ENCODE data around the gene SPATS2L. TPM values are rescaled to one million over a fixed set of nuclear protein-coding genes. Genes with fewer than 3 reads are reported as not detected.

The SPATS2L gene
- total and polyA plus RNA-seq, 2 of the 13 experiments (the other 11 are each of a cell fraction or from before 2014, with no cell fraction given), result 154 to 212 TPM

DNA sequence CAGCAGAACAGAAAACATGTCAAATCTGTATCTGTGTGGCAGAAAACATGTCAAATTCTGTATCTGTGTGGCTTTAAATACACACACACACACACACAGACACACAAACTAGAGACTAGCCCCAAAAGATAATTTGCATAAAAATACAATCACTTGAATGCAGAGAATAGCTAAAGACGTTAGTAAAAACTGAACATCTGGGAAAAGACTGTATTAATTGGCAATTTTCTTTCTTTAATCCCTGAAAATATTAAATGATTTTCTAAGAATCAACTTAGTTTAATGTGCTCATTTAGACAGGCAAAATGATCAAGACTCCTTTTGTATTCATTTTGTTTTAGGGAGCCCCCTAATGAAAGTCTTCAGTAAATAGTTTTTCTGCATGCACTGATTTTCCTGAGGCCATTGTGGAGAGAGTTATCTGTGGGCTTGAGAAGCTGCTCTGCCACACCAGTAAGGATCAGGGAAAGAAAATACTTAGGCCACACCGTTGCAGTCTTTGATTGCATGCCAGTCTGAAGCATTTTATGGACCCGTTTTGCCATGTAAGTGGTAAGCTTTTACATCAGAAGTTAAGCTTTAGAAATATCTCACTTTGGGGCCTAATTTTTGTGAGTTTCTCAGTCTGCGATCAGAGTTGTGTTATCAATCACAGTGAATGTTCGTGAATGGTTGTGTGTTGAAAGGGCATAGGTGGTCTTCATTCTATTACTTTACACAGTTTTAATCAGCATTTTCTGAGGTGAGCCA is 2.2 kb downstream of the SPATS2L start (continued):
- TF ChIP-seq ZNF232 (CRISPR knock-in tag; IDR thresholded peaks at IDR 0.05; ENCODE audit: borderline replicate concordance) (peak; percentile 59; the same call in 1 of the 2 replicates), TAF1 (CRISPR knock-in tag; IDR thresholded peaks at IDR 0.05) (0 out of 2 replicates have a peak, but pooled peaks have one; percentile 28), SOX5 (CRISPR knock-in tag; IDR thresholded peaks at IDR 0.05; ENCODE audit: borderline replicate concordance) (no peak), ZNF343 (CRISPR knock-in tag; IDR thresholded peaks at IDR 0.05) (no peak), ZNF543 (CRISPR knock-in tag; IDR thresholded peaks at IDR 0.05) (no peak), GPN1 (CRISPR knock-in tag; IDR thresholded peaks at IDR 0.05; ENCODE audit: borderline replicate concordance) (no peak), ZNF12 (CRISPR knock-in tag; IDR thresholded peaks at IDR 0.05) (no peak), TEAD2 (CRISPR knock-in tag; IDR thresholded peaks at IDR 0.05) (0 out of 2 replicates have a peak, but pooled peaks have one; percentile 38), SIX4 (CRISPR knock-in tag; IDR thresholded peaks at IDR 0.05) (peak; percentile 34; the same call in 1 of the 2 replicates), STAG1 (CRISPR knock-in tag; IDR thresholded peaks at IDR 0.05) (peak; percentile 11; the same call in 1 of the 2 replicates), ZFP37 (CRISPR knock-in tag; IDR thresholded peaks at IDR 0.05; ENCODE audit: borderline replicate concordance) (no peak), MEF2D (CRISPR knock-in tag; IDR thresholded peaks at IDR 0.05) (no peak), ZBTB20 (CRISPR knock-in tag; IDR thresholded peaks at IDR 0.05; ENCODE audit: borderline replicate concordance, low read depth) (no peak), SIX1 (CRISPR knock-in tag; IDR thresholded peaks at IDR 0.05; ENCODE audit: borderline replicate concordance) (no peak), MXI1 (IDR thresholded peaks at IDR 0.05; ENCODE audit: borderline replicate concordance, low read depth, low read length) (no peak), ZFY (CRISPR knock-in tag; IDR thresholded peaks at IDR 0.05) (0 out of 2 replicates have a peak, but pooled peaks have one; percentile 14)
- TF ChIP-seq, protein P1, sequence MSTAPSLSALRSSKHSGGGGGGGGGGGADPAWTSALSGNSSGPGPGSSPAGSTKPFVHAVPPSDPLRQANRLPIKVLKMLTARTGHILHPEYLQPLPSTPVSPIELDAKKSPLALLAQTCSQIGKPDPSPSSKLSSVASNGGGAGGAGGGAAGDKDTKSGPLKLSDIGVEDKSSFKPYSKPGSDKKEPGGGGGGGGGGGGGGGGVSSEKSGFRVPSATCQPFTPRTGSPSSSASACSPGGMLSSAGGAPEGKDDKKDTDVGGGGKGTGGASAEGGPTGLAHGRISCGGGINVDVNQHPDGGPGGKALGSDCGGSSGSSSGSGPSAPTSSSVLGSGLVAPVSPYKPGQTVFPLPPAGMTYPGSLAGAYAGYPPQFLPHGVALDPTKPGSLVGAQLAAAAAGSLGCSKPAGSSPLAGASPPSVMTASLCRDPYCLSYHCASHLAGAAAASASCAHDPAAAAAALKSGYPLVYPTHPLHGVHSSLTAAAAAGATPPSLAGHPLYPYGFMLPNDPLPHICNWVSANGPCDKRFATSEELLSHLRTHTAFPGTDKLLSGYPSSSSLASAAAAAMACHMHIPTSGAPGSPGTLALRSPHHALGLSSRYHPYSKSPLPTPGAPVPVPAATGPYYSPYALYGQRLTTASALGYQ (CRISPR knock-in tag; IDR thresholded peaks at IDR 0.05), result 0 out of 2 replicates have a peak, but pooled peaks have one; percentile 20
- TF ChIP-seq, protein P2, sequence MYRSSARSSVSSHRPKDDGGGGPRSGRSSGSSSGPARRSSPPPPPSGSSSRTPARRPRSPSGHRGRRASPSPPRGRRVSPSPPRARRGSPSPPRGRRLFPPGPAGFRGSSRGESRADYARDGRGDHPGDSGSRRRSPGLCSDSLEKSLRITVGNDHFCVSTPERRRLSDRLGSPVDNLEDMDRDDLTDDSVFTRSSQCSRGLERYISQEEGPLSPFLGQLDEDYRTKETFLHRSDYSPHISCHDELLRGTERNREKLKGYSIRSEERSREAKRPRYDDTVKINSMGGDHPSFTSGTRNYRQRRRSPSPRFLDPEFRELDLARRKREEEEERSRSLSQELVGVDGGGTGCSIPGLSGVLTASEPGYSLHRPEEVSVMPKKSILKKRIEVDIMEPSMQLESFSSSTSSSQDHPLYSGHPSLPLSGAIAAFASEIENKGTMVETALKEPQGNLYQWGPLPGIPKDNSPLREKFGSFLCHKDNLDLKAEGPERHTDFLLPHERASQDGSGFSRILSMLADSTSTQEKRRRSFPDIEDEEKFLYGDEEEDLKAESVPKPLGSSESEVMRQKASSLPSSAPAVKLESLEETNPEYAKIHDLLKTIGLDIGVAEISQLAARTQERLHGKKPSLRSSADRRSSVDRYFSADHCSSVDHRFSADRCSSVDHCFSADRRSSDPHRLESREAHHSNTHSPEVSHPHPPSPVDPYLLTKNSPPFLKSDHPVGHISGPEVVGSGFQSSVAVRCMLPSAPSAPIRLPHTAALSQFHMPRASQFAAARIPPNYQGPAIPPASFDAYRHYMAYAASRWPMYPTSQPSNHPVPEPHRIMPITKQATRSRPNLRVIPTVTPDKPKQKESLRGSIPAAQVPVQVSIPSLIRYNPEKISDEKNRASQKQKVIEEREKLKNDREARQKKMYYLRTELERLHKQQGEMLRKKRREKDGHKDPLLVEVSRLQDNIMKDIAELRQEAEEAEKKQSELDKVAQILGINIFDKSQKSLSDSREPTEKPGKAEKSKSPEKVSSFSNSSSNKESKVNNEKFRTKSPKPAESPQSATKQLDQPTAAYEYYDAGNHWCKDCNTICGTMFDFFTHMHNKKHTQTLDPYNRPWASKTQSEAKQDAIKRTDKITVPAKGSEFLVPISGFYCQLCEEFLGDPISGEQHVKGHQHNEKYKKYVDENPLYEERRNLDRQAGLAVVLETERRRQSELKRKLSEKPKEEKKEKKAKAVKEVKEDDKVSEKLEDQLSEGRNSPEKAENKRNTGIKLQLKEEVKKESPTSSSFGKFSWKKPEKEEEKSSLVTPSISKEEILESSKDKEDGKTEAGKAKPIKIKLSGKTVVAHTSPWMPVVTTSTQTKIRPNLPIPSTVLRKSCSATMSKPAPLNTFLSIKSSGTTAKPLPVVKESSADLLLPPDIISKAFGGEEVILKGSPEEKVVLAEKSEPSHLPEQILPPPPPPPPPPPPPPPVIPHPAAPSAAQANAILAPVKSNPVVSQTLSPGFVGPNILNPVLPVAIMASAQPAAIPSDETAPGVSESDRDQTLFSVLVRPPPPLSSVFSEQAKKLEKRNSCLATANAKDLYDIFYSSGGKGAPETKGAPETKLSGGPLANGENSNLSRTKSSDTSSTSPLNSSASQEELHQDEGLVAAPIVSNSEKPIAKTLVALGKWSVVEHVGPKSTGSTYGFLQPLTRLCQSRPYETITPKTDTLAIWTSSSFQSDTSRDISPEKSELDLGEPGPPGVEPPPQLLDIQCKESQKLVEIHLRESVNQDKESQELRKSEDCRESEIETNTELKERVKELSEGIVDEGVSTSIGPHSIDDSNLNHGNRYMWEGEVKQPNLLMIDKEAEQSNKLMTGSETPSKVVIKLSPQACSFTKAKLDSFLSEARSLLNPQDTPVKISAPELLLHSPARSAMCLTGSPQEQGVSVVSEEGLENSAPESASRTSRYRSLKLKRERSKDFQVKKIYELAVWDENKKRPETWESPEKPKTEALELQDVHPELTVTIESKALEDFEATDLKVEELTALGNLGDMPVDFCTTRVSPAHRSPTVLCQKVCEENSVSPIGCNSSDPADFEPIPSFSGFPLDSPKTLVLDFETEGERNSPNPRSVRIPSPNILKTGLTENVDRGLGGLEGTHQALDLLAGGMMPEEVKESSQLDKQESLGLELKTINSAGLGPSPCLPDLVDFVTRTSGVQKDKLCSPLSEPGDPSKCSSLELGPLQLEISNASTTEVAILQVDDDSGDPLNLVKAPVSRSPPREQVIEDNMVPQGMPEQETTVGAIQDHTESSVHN (CRISPR knock-in tag; IDR thresholded peaks at IDR 0.05), result no peak
- TF ChIP-seq, protein P3, sequence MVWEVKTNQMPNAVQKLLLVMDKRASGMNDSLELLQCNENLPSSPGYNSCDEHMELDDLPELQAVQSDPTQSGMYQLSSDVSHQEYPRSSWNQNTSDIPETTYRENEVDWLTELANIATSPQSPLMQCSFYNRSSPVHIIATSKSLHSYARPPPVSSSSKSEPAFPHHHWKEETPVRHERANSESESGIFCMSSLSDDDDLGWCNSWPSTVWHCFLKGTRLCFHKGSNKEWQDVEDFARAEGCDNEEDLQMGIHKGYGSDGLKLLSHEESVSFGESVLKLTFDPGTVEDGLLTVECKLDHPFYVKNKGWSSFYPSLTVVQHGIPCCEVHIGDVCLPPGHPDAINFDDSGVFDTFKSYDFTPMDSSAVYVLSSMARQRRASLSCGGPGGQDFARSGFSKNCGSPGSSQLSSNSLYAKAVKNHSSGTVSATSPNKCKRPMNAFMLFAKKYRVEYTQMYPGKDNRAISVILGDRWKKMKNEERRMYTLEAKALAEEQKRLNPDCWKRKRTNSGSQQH (CRISPR knock-in tag; IDR thresholded peaks at IDR 0.05; ENCODE audit: low read depth), result no peak
